Measurements from ENCODE around the gene CHRND. TPM values are rescaled to one million over a fixed set of nuclear protein-coding genes. Genes with fewer than 3 reads are reported as not detected.

Gene CHRND
- polyA plus RNA-seq, 3 donors = not detected

DNA sequence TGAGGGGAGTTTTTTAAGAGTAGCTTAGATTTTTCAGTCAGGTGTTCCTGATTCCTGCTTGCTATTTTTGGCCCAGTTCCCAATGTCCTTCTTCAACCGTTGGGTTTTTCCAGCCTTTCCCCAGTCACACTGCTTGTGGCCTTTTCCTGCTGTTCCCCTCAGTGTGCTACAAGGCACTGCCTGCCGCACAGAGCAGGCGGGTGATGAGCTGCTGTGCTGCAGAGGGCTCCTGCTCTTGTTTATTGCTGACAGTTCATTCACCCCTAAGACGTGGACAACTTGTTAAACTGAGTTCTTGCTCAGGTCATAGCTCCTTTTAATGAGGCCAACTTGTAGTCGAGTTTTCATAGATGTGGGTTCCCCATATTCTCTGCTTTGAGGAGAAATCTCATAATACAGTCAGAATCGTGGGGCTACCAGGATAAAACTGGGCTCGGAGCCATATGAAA, 45.1 kb downstream of the CHRND start:
- H3K9me3 ChIP-seq (replicated peaks in 1 of 2; ENCODE audit: control insufficient read depth in 1 of 2, insufficient read depth in 1 of 2, low read length in 2 of 2) = no peaks in the 10 kb centered on the region
- no peaks in the 10 kb centered on the region for H3K27me3 ChIP-seq (ENCODE audit: control insufficient read depth in 2 of 2, insufficient read depth in 2 of 2, low read length in 2 of 2)
- no peak overlapping the region for H3K27ac ChIP-seq (ENCODE audit: low read depth in 1 of 2, low read length in 2 of 2)
- H3K4me1 ChIP-seq (ENCODE audit: control insufficient read depth in 1 of 2, insufficient read depth in 2 of 2, low read length in 2 of 2) = no peaks in the 10 kb centered on the region
- TF ChIP-seq, protein P1, sequence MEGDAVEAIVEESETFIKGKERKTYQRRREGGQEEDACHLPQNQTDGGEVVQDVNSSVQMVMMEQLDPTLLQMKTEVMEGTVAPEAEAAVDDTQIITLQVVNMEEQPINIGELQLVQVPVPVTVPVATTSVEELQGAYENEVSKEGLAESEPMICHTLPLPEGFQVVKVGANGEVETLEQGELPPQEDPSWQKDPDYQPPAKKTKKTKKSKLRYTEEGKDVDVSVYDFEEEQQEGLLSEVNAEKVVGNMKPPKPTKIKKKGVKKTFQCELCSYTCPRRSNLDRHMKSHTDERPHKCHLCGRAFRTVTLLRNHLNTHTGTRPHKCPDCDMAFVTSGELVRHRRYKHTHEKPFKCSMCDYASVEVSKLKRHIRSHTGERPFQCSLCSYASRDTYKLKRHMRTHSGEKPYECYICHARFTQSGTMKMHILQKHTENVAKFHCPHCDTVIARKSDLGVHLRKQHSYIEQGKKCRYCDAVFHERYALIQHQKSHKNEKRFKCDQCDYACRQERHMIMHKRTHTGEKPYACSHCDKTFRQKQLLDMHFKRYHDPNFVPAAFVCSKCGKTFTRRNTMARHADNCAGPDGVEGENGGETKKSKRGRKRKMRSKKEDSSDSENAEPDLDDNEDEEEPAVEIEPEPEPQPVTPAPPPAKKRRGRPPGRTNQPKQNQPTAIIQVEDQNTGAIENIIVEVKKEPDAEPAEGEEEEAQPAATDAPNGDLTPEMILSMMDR (IDR thresholded peaks at IDR 0.05) = no peak
- intact Hi-C loops (cut with micrococcal nuclease) = no loop called here
- no peak overlapping the region for H2AFZ ChIP-seq (ENCODE audit: insufficient read depth, low read depth, low read length, poor library complexity, severe bottlenecking)
- 99% methylated on average over 6 of the region's 7 CpGs for WGBS (ENCODE audit: insufficient coverage)
- H3K27me3 Mint-ChIP-seq (ENCODE audit: low read depth in 3 of 3) = no peaks in the 10 kb centered on the region
- peaks cover 88 to 98% of the 10 kb centered on the region in 2 donors for H3K36me3 Mint-ChIP-seq
- peaks cover 4% of the 10 kb centered on the region for H3K4me1 Mint-ChIP-seq
- peaks cover 51% of the 10 kb centered on the region for H4K20me1 ChIP-seq (ENCODE audit: insufficient read depth, low read length)
- no peak overlapping the region for H3K4me3 Mint-ChIP-seq
- H3K4me3 ChIP-seq (replicated peaks in 1 of 3; ENCODE audit: low read depth in 2 of 3, low read length in 3 of 3) = no peak overlapping the region
- H3K4me2 ChIP-seq (replicated peaks; ENCODE audit: extremely low read depth, low read length, poor library complexity, severe bottlenecking) = no peak overlapping the region
- H3K9me3 Mint-ChIP-seq = peaks cover 0 to 1% (median 0%) of the 10 kb centered on the region in 7 donors
- H3K36me3 ChIP-seq (replicated peaks in 1 of 2; ENCODE audit: control insufficient read depth in 1 of 2, insufficient read depth in 2 of 2, low read length in 2 of 2) = peaks cover 85 to 99% of the 10 kb centered on the region in 2 donors
- H3K27ac Mint-ChIP-seq = peak overlapping the region in 1 of 7 donors; percentile 6
- DNase-seq = no peak
- no peak overlapping the region for H3K9ac ChIP-seq (ENCODE audit: insufficient read depth, low read length, poor library complexity, severe bottlenecking)
- H3K79me2 ChIP-seq (ENCODE audit: insufficient read depth, low read length) = no peaks in the 10 kb centered on the region

DNA sequence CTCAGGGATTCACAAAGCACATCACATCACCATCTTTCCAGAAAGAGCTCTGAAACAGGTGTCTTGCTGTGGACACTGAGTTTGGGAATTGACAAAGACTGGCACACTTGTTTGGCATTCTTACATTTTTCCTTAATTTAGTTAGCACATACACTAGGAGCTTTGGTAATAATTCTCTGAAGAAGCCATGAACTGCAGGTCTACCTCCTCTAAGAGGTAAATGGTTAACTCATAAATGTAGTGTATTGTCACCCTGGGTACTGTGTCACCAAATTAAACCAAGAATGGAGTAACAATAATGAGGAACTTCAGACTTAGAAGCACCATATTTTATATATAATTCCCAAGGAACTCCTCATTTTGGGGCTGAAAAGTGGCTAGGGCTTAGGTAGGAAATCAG, 47.1 kb downstream of the CHRND start:
- H2AFZ ChIP-seq (ENCODE audit: insufficient read depth, low read depth, low read length, poor library complexity, severe bottlenecking) = no peak overlapping the region
- peaks cover 76 to 99% of the 10 kb centered on the region in 2 donors for H3K36me3 ChIP-seq (replicated peaks in 1 of 2; ENCODE audit: control insufficient read depth in 1 of 2, insufficient read depth in 2 of 2, low read length in 2 of 2)
- TF ChIP-seq, protein P1 (IDR thresholded peaks at IDR 0.05) = no peak
- no peak overlapping the region for H3K9ac ChIP-seq (ENCODE audit: insufficient read depth, low read length, poor library complexity, severe bottlenecking)
- H3K9me3 ChIP-seq (replicated peaks in 1 of 2; ENCODE audit: control insufficient read depth in 1 of 2, insufficient read depth in 1 of 2, low read length in 2 of 2) = no peaks in the 10 kb centered on the region
- peaks cover 2% of the 10 kb centered on the region for H3K4me1 Mint-ChIP-seq
- H3K36me3 Mint-ChIP-seq = peaks cover 82 to 98% of the 10 kb centered on the region in 2 donors
- H3K27me3 ChIP-seq (ENCODE audit: control insufficient read depth in 2 of 2, insufficient read depth in 2 of 2, low read length in 2 of 2) = no peaks in the 10 kb centered on the region
- intact Hi-C loops (cut with micrococcal nuclease) = no loop called here
- H4K20me1 ChIP-seq (ENCODE audit: insufficient read depth, low read length) = peaks cover 39% of the 10 kb centered on the region
- no peak overlapping the region for H3K27ac ChIP-seq (ENCODE audit: low read depth in 1 of 2, low read length in 2 of 2)
- no peak overlapping the region for H3K4me3 Mint-ChIP-seq
- H3K4me2 ChIP-seq (replicated peaks; ENCODE audit: extremely low read depth, low read length, poor library complexity, severe bottlenecking) = no peak overlapping the region
- H3K27me3 Mint-ChIP-seq (ENCODE audit: low read depth in 3 of 3) = no peaks in the 10 kb centered on the region
- H3K9me3 Mint-ChIP-seq = peaks cover 0 to 1% (median 0%) of the 10 kb centered on the region in 7 donors
- no peak overlapping the region for H3K27ac Mint-ChIP-seq
- no peaks in the 10 kb centered on the region for H3K79me2 ChIP-seq (ENCODE audit: insufficient read depth, low read length)
- H3K4me1 ChIP-seq (ENCODE audit: control insufficient read depth in 1 of 2, insufficient read depth in 2 of 2, low read length in 2 of 2) = no peaks in the 10 kb centered on the region
- DNase-seq = no peak
- H3K4me3 ChIP-seq (replicated peaks in 1 of 3; ENCODE audit: low read depth in 2 of 3, low read length in 3 of 3) = no peak overlapping the region
